SK-N-SH (cell line): ENCODE data around the gene SATL1. TPM values are rescaled to one million over a fixed set of nuclear protein-coding genes. Genes with fewer than 3 reads are reported as not detected.

Experiments
- CTCF ChIA-PET: fragments of 300-600, 350-600 bp; formaldehyde crosslinking; extraction: SDS; loops from one replicate; lab custom pipeline; 2021; lab: Yijun Ruan, JAX
- POLR2A ChIA-PET: fragments of 350-600 bp; sonication (Branson Sonifier 250); formaldehyde crosslinking; extraction: SDS; loops from one replicate; lab custom pipeline; 2020; ENCODE audit warnings: antibody characterized with exemption, inconsistent platforms; lab: Yijun Ruan, JAX
- DNase-seq: peaks from one replicate; pipeline ENCODE4 v3.0.0; 2012
- H2AFZ ChIP-seq: fragments of 200-600 bp; sonication (generic); 2 replicates; pipeline ENCODE4 v1.8.1; 2016; ENCODE audit warnings: antibody characterized with exemption, mild to moderate bottlenecking, low read depth
- H3F3A ChIP-seq: fragments of 200-600 bp; sonication (generic); replicated peaks from 2 replicates; pipeline ENCODE3; 2016; ENCODE audit warnings: antibody characterized with exemption, mild to moderate bottlenecking; ENCODE audit not compliant: insufficient read depth
- H3K27ac ChIP-seq, 2 experiments: fragments of 200-500 bp in 1 of 2; fragments of 200-600 bp in 1 of 2; sonication (Bioruptor generic) in 1 of 2; sonication (generic), shearing (Covaris generic) in 1 of 2; 2 replicates each; pipeline versions ENCODE4 v1.5.1 to v1.6.1; 2014 to 2016; ENCODE audit warnings: low read depth in 2 of 2, inconsistent platforms in 1 of 2, low read length in 1 of 2, mild to moderate bottlenecking in 1 of 2, mixed read lengths in 1 of 2
- H3K27me3 ChIP-seq: fragments of 200-600 bp; sonication (generic), shearing (Covaris generic); 2 replicates; pipeline ENCODE4 v1.6.1; 2016; ENCODE audit warnings: mixed run types; ENCODE audit not compliant: insufficient read depth
- H3K36me3 ChIP-seq, 2 experiments: fragments of 200-500 bp in 1 of 2; fragments of 200-600 bp in 1 of 2; sonication (Bioruptor generic) in 1 of 2; sonication (generic) in 1 of 2; replicated peaks in 1 of 2; 2 replicates each; pipeline versions ENCODE3 to v1.5.1; 2014 to 2016; ENCODE audit warnings: low read length in 1 of 2, mild to moderate bottlenecking in 1 of 2; ENCODE audit not compliant: insufficient read depth in 2 of 2, control insufficient read depth in 1 of 2
- H3K4me1 ChIP-seq, 2 experiments: fragments of 200-500 bp in 1 of 2; fragments of 200-600 bp in 1 of 2; sonication (Bioruptor generic) in 1 of 2; sonication (generic), shearing (Covaris generic) in 1 of 2; 2 replicates each; pipeline versions ENCODE4 v1.5.1 to v1.6.1; 2014 to 2016; ENCODE audit warnings: low read depth in 1 of 2, low read length in 1 of 2, mixed run types in 1 of 2; ENCODE audit not compliant: insufficient read depth in 2 of 2, control insufficient read depth in 1 of 2
- H3K4me2 ChIP-seq: fragments of 200-600 bp; sonication (generic), shearing (Covaris generic); 2 replicates; pipeline ENCODE4 v1.6.1; 2017; ENCODE audit warnings: mixed run types
- H3K4me3 ChIP-seq, 2 experiments: fragments of 200-500 bp in 1 of 2; fragments of 200-600 bp in 1 of 2; sonication (Bioruptor generic) in 1 of 2; sonication (generic), shearing (Covaris generic) in 1 of 2; 2 replicates each; pipeline versions ENCODE4 v1.5.1 to v1.8.1; 2014 to 2016; ENCODE audit warnings: low read depth in 2 of 2, inconsistent platforms in 1 of 2, low read length in 1 of 2, mild to moderate bottlenecking in 1 of 2, mixed read lengths in 1 of 2, moderate library complexity in 1 of 2
- H3K79me2 ChIP-seq: fragments of 200-600 bp; sonication (generic); 2 replicates; pipeline ENCODE4 v1.8.1; 2017; ENCODE audit warnings: mild to moderate bottlenecking; ENCODE audit not compliant: insufficient read depth
- H3K9ac ChIP-seq: fragments of 200-600 bp; sonication (generic); 2 replicates; pipeline ENCODE4 v1.6.1; 2017; ENCODE audit warnings: mixed run types
- H3K9me2 ChIP-seq: fragments of 200-600 bp; sonication (generic); 2 replicates; pipeline ENCODE4 v1.6.1; 2017; ENCODE audit warnings: mixed run types
- H3K9me3 ChIP-seq: fragments of 200-600 bp; sonication (generic); 2 replicates; pipeline ENCODE4 v1.6.1; 2017; ENCODE audit warnings: mixed run types, mild to moderate bottlenecking, moderate library complexity
- H4K20me1 ChIP-seq: fragments of 200-600 bp; sonication (generic); 2 replicates; pipeline ENCODE4 v1.6.1; 2017; ENCODE audit warnings: mild to moderate bottlenecking, mixed run types; ENCODE audit not compliant: insufficient read depth
- CTCF ChIP-seq: fragments of 200-600 bp; sonication (generic); IDR thresholded peaks from 2 replicates; pipeline ENCODE4 v1.6.1; 2017; ENCODE audit warnings: antibody characterized with exemption, mild to moderate bottlenecking, moderate library complexity
- EP300 ChIP-seq, 2 experiments: IDR thresholded peaks; 2 replicates each; pipeline versions ENCODE4 v1.4.0 to v1.6.1; 2012; ENCODE audit warnings: borderline replicate concordance in 1 of 2, low read depth in 1 of 2, low read length in 1 of 2
- EZH2phosphoT487 ChIP-seq: fragments of 200-600 bp; sonication (generic); IDR thresholded peaks from 2 replicates; pipeline ENCODE4 v1.6.1; 2017; ENCODE audit warnings: low read depth, mixed run types, mild to moderate bottlenecking, antibody characterized with exemption, moderate library complexity, borderline replicate concordance
- FOSL2 ChIP-seq: IDR thresholded peaks from 2 replicates; pipeline ENCODE4 v1.4.0; 2012; ENCODE audit warnings: low read depth, mild to moderate bottlenecking, moderate library complexity, borderline replicate concordance
- FOXM1 ChIP-seq: IDR thresholded peaks from 2 replicates; pipeline ENCODE4 v1.4.0; 2012; ENCODE audit warnings: low read depth, mild to moderate bottlenecking
- GABPA ChIP-seq: IDR thresholded peaks from 2 replicates; pipeline ENCODE4 v1.4.0; 2012; ENCODE audit warnings: low read depth, mild to moderate bottlenecking
- MAX ChIP-seq: IDR thresholded peaks from 2 replicates; pipeline ENCODE4 v1.4.0; 2012; ENCODE audit warnings: low read depth
- NRF1 ChIP-seq: IDR thresholded peaks from 2 replicates; pipeline ENCODE4 v1.6.1; 2012; ENCODE audit warnings: low read depth, mild to moderate bottlenecking, low read length
- PBX3 ChIP-seq: IDR thresholded peaks from 2 replicates; pipeline ENCODE4; 2012
- POLR2AphosphoS5 ChIP-seq: IDR thresholded peaks from 2 replicates; pipeline ENCODE4 v1.6.1; 2012; ENCODE audit warnings: low read depth, low read length
- RXRA ChIP-seq: IDR thresholded peaks from 2 replicates; pipeline ENCODE4 v1.4.0; 2012; ENCODE audit warnings: low read depth, mild to moderate bottlenecking, borderline replicate concordance
- SMC3 ChIP-seq: IDR thresholded peaks from 2 replicates; pipeline ENCODE4 v1.6.1; 2012; ENCODE audit warnings: low read depth, low read length, improper control_type of control experiment
- TAF1 ChIP-seq: IDR thresholded peaks from 2 replicates; pipeline ENCODE4 v1.6.1; 2012; ENCODE audit warnings: low read depth, mild to moderate bottlenecking, low read length, moderate library complexity, borderline replicate concordance
- YY1 ChIP-seq: IDR thresholded peaks from 2 replicates; pipeline ENCODE4 v1.4.0; 2012; ENCODE audit warnings: low read depth, mild to moderate bottlenecking
- WGBS: methylation state at CpG from one replicate; pipeline ENCODE4 v1.1.6; 2017; ENCODE audit warnings: low lambda C conversion rate; 5-methylcytosine and 5-hydroxymethylcytosine counted together
- polyA plus RNA-seq, 3 experiments: library from polyadenylated mRNA; depleted of rRNA; stranded (reverse); fragments of >200 nt; gene quantifications; 2 replicates each; pipeline ENCODE4 v1.2.3, GENCODE V29; 2012

SATL1 gene
- not detected in 2 replicates for polyA plus RNA-seq (2012; rRNA removed)
- polyA plus RNA-seq (2012; cell fraction: cytosol; rRNA removed) = 0.01 and 0.03 TPM in 2 replicates
- 0.01 TPM in 1 of 2 replicates, not detected in the other for polyA plus RNA-seq (2012; cell fraction: nucleus; rRNA removed)

GRCh38 chrX:85243761-85244449 lies at the start of gene SATL1, which contains the start of gene ZNF711:
Gene SATL1, minus strand, starts transcription at chrX:85243779. Its CDS starts 134,811 bp downstream, at chrX:85108968.
Gene ZNF711, plus strand, starts transcription at chrX:85243991. Its CDS starts 3,582 bp downstream, at chrX:85247573.
- no peaks in the 10 kb centered on the region for H3K9me3 ChIP-seq
- H2AFZ ChIP-seq = peak within 1 kb of the TSS; percentile 87
- peak within 1 kb of the TSS; percentile 66; the same call in 1 of the 2 replicates for H3K9ac ChIP-seq
- peak within 1 kb of the TSS; percentile 66 to 71 for H3K4me3 ChIP-seq
- no peaks in the 10 kb centered on the region; the same call in 1 of the 2 replicates for H3K79me2 ChIP-seq
- CTCF ChIA-PET = interaction anchor here (0.9 kb wide), 1 partner anchor 133 kb away, joined by 3 read pairs; no protein-coding TSS in a partner anchor
- H3K27ac ChIP-seq = peak within 1 kb of the TSS; percentile 47 to 88; a peak in 3 of 4 replicates
- TF ChIP-seq RXRA (no peak), GABPA (no peak), FOSL2 (no peak), POLR2AphosphoS5 (0 out of 2 replicates have a peak, but pooled peaks have one; percentile 12), SMC3 (no peak), YY1 (no peak), TAF1 (no peak), MAX (no peak), EZH2phosphoT487 (no peak), CTCF (no peak), NRF1 (peak; percentile 69), EP300 (IDR thresholded peaks at IDR 0.05; ENCODE audit: borderline replicate concordance in 1 of 2, low read depth in 1 of 2, low read length in 1 of 2) (no peak), PBX3 (no peak), FOXM1 (no peak)
- TF ChIP-seq, all 33 proteins: peak for 2
- WGBS = 28% methylated on average over 52 of the region's 65 CpGs
- H3K4me2 ChIP-seq = peak within 1 kb of the TSS; percentile 67
- H4K20me1 ChIP-seq = no peaks in the 10 kb centered on the region
- H3K27me3 ChIP-seq = no peaks in the 10 kb centered on the region
- H3F3A ChIP-seq = no peaks in the 10 kb centered on the region
- no peaks in the 10 kb centered on the region for H3K9me2 ChIP-seq
- POLR2A ChIA-PET = no interaction called here
- peaks cover 0 to 2% of the 10 kb centered on the region in 2 experiments; a peak in 2 of 4 replicates for H3K4me1 ChIP-seq
- peak; percentile 87 for DNase-seq
- H3K36me3 ChIP-seq = no peaks in the 10 kb centered on the region
